ENCODE data around the gene CLCN2. TPM values are rescaled to one million over a fixed set of nuclear protein-coding genes. Genes with fewer than 3 reads are reported as not detected.

Gene CLCN2
- total RNA-seq = 1.9 and 3.2 TPM in 2 replicates

GRCh38 chr3:184361532-184361931, at the start of gene CLCN2, which contains the start of gene POLR2H:
Gene CLCN2 (minus strand): TSS chr3:184361605. CDS start chr3:184361479, 126 bp downstream.
Gene POLR2H (plus strand): TSS chr3:184361710. CDS start chr3:184363493, 1,783 bp downstream.

GRCh38 chr3:184379358-184380184, 18.2 kb upstream of the CLCN2 start, which contains the start of gene CHRD:
Gene CHRD (plus strand): TSS chr3:184380054. CDS start chr3:184380319, 265 bp downstream.

GRCh38 chr3:184377882-184378445, 16.6 kb upstream of the CLCN2 start, which contains the start of gene THPO:
Gene THPO (minus strand): TSS chr3:184378207. CDS start chr3:184376259, 1,948 bp downstream.

GRCh38 chr3:184337399-184337714, 24.0 kb downstream of the CLCN2 start, which contains the start of gene FAM131A:
Gene FAM131A (plus strand): TSS chr3:184337600. CDS start chr3:184337631, 31 bp downstream.

GRCh38 chr3:184314363-184314699, 47.1 kb downstream of the CLCN2 start, which contains the start of gene EIF4G1:
Gene EIF4G1 (plus strand): TSS chr3:184314606. CDS start chr3:184315797, 1,191 bp downstream.

GRCh38 chr3:184298759-184299487, 62.5 kb downstream of the CLCN2 start, which contains the start of gene PSMD2:
Gene PSMD2 (plus strand): TSS chr3:184299241. CDS start chr3:184299267, 26 bp downstream.

Other genes with a start within 250 kb of the CLCN2 start
- 44.5 and 52.3 TPM in 2 replicates for gene EIF2B5, start 226.2 kb downstream of the CLCN2 start, total RNA-seq
- 18.5 and 19.6 TPM in 2 replicates for gene DVL3, start 206.2 kb downstream of the CLCN2 start, total RNA-seq
- gene AP2M1, start 186.8 kb downstream of the CLCN2 start, total RNA-seq = 351 and 389 TPM in 2 replicates
- 39.2 and 41.6 TPM in 2 replicates for gene ABCF3, start 175.4 kb downstream of the CLCN2 start, total RNA-seq
- not detected in 2 replicates for gene VWA5B2, start 132.0 kb downstream of the CLCN2 start, total RNA-seq
- 26.6 and 32.5 TPM in 2 replicates for gene ALG3, start 112.6 kb downstream of the CLCN2 start, total RNA-seq
- 3.6 and 5.8 TPM in 2 replicates for gene EEF1AKMT4, start 111.9 kb downstream of the CLCN2 start, total RNA-seq
- gene CAMK2N2, start 100.1 kb downstream of the CLCN2 start, total RNA-seq = 0.15 TPM in 1 of 2 replicates, not detected in the other
- gene ECE2, start 85.6 kb downstream of the CLCN2 start, total RNA-seq = not detected in 2 replicates
- 534 and 651 TPM in 2 replicates for gene PSMD2, start 62.4 kb downstream of the CLCN2 start, total RNA-seq
- gene EIF4G1, start 47.0 kb downstream of the CLCN2 start, total RNA-seq = 222 and 225 TPM in 2 replicates
- gene FAM131A, start 24.0 kb downstream of the CLCN2 start, total RNA-seq = 30.9 and 37.1 TPM in 2 replicates
- gene POLR2H, start 105 bp upstream of the CLCN2 start, total RNA-seq = 165 and 180 TPM in 2 replicates
- gene THPO, start 16.6 kb upstream of the CLCN2 start, total RNA-seq = under 0.01 TPM in 1 of 2 replicates, not detected in the other
- 0.15 and 0.32 TPM in 2 replicates for gene CHRD, start 18.4 kb upstream of the CLCN2 start, total RNA-seq
- 0.15 TPM in 1 of 2 replicates, not detected in the other for gene EPHB3, start 200.2 kb upstream of the CLCN2 start, total RNA-seq

All from epithelial cell of umbilical artery (primary cell).